Suprapubic skin (tissue), 4 donors: ENCODE results near the gene FZD7.

Experiments
- CTCF ChIP-seq, 2 donors: fragments of 200-600 bp in 1 of 2; fragments of 450-650 bp in 1 of 2; sonication (generic) in 1 of 2; IDR thresholded peaks; one replicate each; pipeline ENCODE4 v1.5.1; 2016 to 2019; ENCODE audit warnings: antibody characterized with exemption in 2 of 2, mild to moderate bottlenecking in 1 of 2, moderate library complexity in 1 of 2
- EP300 ChIP-seq: sonication (generic); formaldehyde crosslinking; IDR thresholded peaks from one replicate; pipeline ENCODE4 v1.6.1; 2017; ENCODE audit warnings: antibody characterized with exemption
- POLR2A ChIP-seq, 2 donors: fragments of 450-650 bp; IDR thresholded peaks; one replicate each; pipeline ENCODE4 v1.6.1; 2017; ENCODE audit warnings: antibody characterized with exemption in 2 of 2, mild to moderate bottlenecking in 2 of 2, moderate library complexity in 2 of 2
- POLR2AphosphoS5 ChIP-seq, 3 donors: sonication (generic); formaldehyde crosslinking; IDR thresholded peaks; one replicate each; pipeline ENCODE4 v1.6.1; 2017; ENCODE audit warnings: antibody characterized with exemption in 3 of 3

- TF ChIP-seq CTCF (IDR thresholded peaks at IDR 0.05) (no peak), POLR2A (IDR thresholded peaks at IDR 0.05) (no peak), EP300 (no peak), POLR2AphosphoS5 (IDR thresholded peaks at IDR 0.05) (no peak)
Observed at GRCh38 chr2:202040079-202040844, 6.6 kb downstream of the FZD7 start.
